HuH-7.5 (cell line): ENCODE results near the gene JUND.

Source experiments
- DNase-seq: peaks from one replicate; pipeline ENCODE4 v3.0.0; 2011; ENCODE audit warnings: low spot score

Gene JUND

DNA sequence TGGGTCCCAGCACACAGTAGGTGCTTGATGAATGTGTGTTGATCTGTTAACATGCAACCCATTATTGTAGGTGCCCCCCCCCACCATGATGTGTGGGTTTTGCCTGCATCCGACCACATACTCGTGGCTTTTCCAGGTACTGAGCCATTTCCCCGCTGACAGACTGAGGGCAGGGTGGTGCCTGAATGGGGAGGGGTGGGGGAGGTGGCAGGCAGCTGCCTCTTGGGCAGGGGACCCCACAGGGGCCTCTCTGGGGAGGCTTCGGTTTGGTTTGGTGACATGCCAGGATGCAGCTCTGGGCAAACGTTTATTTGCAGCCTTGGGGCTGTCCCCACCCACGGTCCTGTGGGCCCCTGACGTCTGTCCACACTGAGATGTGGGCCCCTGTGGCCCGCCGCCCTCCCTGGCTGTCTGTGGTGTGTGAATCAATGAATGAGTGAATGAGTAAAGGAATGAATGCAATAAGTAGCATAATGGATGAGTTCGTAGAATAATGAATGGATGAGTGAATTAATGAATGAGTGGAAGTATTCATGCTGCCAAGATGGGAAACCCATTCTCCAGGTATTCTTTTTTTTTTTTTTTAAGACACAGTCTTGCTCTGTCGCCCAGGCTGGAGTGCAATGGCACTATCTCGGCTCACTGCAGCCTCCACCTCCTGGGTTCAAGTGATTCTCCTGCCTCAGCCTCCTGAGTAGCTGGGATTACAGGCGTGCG, 9.0 kb upstream of the JUND start:
- no peak for DNase-seq

- no peak for DNase-seq
These were observed 8.3 kb upstream of the JUND start for GRCh38 chr19:18289471-18290301.

- DNase-seq = no peak
These were observed 6.7 kb upstream of the JUND start for GRCh38 chr19:18287836-18288772.

DNA sequence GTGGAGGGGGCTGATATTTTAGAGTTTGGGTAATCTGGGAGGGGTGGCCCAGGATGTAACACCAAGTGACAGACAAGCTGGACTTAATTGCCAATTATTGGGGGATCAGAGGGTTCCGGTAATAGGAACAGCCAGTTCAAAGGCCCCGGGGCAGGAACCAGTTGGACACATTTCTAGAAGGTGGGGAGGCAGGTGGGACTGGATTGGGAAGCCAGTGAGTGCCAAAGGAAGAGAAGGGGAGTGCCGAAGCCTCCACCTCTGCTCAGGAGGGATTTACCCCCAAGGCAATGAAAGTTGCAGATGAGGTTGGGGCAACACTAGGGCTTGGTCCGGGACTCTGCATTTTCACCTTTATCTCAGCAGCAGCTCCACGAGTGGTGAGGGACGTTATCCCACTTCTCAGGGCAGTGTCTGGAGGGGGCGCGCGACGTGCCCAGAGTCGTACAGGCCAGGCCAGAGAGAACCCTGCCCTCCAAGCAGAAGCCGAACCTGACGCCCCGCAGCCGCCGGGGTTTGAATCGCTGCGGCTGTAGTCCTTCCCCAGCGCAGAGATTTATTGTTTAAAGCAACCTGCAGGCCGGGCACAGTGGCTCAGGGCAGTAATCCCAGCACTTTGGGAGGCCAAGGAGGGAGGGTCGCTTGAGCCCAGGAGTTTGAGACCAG, 5.7 kb upstream of the JUND start:
- DNase-seq = no peak

GRCh38 chr19:18284712-18285360, 3.4 kb upstream of the JUND start:
- no peak for DNase-seq

DNA sequence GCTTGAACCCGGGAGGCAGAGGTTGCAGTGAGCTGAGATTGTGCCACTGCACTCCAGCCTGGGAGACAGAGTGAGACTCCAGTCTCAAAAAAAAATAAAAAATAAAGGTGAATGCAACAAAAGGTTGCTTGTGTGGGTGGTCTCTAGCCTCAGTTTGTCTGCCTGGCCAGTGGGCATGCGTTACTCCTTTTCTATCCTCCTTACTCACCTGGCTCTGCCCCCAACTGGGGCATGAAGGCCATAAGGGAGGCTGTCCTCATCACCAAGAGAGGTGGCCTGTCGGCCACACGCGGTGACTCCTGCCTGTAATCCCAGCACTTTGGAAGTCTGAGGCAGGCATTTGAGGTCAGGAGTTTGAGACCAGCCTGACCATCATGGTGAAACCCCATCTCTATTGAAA, 1.9 kb upstream of the JUND start:
- DNase-seq = no peak

- DNase-seq = no peak
These were observed 1.3 kb upstream of the JUND start for GRCh38 chr19:18282788-18283141.

GRCh38 chr19:18282021-18282787, 782 bp upstream of the JUND start:
- no peak for DNase-seq

- DNase-seq = peak; percentile 82
These were observed 958 bp downstream of the JUND start for GRCh38 chr19:18280247-18281081.

- peak; percentile 96 for DNase-seq
These were observed 1.7 kb downstream of the JUND start for GRCh38 chr19:18279516-18280246.

DNA sequence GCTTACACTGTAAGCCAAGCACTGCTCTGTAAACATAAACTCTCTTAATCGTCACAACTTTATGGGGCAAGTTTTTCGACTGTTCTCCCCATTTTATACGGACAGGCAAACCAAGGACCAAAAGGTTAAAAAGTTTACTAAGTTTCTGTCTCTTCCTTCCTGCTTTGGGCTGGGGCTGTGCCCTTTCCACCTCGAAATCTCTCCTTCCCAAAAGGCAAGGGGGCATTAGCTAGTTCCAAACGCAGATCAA, 2.2 kb downstream of the JUND start:
- no peak for DNase-seq

DNA sequence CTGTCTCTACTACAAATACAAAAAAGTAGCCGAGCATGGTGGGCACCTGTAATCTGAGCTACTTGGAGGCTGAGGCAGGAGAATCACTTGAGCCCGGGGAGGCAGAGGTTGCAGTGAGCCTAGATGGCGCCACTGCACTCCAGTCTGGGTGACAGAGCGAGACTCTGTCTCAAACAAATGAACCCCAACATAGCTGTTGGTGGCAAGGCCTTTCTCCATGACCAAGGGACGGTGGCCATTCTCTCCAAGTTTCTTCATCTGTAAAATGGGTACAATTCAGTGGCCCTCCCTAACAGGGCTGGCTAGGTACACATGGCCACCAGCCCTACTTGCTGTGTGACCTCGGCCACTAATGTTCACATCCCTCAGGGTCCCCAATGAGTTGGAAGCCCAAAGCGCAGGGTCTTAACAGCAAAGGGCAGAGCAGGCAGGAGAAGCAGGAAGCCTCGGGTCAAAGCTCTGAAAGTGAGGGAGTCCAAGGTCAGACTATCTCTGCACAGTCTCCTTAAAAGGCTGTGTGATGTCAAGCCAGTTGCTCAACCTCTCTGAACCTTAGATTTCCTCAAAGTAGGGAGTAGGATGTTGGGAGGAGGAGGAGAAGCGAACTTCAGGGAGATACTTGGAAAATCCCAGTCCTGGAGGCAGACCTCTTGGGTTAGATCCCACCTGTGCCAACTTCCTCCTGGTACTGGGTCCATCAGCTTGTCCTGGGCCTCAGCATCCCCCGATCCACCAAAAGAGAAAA, 2.7 kb downstream of the JUND start:
- no peak for DNase-seq

GRCh38 chr19:18274781-18275356, 6.6 kb downstream of the JUND start:
- DNase-seq = peak; percentile 86

GRCh38 chr19:18274219-18274780, 7.1 kb downstream of the JUND start, which contains the start of gene IQCN:
Gene IQCN (minus strand): TSS chr19:18274452. CDS start chr19:18269478, 4,974 bp downstream.
- no peak for DNase-seq

DNA sequence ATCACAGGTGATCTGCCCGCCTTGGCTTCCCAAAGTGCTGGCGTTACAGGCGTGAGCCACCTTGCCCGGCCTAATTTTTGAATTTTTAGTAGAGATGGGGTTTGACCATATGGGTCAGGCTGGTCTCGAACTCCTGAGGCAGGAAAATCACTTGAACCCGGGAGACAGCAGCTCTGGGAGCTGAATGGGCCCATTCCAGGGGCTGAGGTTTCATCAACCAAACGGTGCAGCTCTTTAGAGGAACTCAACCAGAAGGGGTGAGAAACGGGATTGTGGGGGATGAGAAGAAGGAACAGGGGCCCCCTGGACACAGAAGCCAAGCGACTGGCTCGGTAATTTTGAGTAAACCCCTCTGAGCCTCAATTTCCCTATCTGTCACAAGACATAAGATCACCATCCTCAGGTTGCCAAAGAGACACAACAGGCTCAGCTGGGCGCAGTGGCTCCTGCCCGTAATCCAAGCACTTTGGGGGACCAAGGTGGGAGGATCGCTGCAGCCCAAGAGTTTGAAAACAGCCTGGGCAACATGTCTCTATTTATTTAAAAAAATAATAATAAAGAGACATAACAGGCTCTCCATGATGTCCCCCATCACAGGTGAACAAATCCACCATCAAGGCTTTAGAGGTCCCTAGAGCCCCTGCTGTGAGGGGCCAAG, 7.7 kb downstream of the JUND start:
- no peak for DNase-seq

DNA sequence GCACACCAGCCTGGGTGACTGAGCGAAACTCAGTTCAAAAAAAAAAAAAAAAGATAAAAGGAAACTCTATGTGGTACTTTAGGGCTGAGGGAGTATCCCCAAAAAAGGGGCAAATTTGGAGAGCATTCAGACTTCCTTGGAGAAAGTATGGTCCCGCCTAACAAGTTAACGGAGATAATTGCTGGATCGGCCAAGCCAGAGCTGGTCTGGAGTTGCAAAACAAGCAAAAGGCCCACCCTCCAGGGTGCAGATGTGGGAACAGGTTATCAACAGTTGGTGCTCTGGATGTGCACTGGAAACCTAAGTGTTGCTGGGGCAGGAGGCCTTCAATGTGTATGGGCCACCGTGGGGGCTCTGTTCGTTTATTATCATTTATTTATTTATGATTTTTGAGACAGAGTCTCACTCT, 10.0 kb downstream of the JUND start:
- no peak for DNase-seq

DNA sequence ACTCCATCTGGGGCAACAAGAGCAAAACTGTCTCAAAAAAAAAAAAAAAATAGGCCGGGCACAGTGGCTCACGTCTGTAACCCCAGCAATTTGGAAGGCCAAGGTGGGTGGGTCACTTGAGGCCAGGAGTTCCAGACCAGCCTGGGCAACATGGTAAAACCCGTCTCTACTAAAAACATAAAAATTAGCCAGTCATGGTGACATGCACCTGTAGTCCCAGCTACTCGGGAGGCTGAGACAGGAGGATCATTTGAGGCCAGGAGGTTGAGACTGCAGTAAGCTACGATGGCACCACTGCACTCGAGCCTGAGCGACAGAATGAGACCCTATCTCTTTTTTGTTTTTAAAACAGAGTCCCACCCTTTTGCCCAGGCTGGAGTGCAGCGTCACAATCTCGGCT, 11.1 kb downstream of the JUND start:
- DNase-seq = no peak
